ENCODE measurements around the gene TFAP2C.
"Not testable (repeated sequence)": the region's sequence is repeated elsewhere in the genome, so short reads cannot be mapped to it uniquely, and the experiment has no call there.

The TFAP2C gene

DNA sequence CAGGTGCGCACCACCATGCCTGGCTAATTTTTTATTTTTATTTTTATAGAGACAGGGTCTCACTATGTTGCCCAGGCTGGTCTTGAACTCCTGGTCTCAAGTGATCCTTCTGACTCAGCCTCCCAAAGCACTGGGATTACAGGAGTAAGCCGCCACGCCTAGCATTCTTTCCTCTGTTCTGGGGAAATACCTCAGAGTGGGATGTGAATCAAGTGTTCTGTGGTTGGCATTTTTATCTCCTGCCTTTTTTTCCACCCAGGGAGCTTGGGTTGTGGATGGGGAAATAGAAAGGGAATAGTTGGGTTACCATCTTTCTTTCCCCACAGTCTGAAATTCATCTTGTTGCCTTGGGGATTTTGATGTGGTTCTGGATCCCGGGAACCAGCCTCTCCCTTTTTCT lies 24.1 kb downstream of the TFAP2C start:
- DNase-seq (ENCODE audit: low spot score): no peak

DNA sequence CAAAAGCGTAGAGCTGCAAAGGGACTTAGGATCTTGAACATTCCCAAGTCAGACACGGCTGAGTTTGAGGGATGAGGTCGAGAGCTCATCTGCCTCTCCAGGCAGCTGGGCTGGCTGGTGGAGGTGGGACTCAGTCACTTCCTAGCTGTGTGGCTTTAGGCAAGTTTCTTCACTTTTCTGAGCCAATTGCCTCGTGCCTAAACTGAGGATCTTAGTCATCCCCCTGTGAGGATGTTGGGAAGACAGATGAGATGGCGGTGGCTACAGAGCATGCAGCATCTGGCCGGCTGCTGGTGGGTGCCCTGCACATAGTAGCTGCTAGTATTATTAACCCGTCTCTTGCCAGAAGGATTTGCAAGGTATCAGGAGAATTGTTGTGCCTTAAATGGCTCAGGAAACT lies 27.5 kb downstream of the TFAP2C start:
- DNase-seq (ENCODE audit: low spot score): no peak

DNA sequence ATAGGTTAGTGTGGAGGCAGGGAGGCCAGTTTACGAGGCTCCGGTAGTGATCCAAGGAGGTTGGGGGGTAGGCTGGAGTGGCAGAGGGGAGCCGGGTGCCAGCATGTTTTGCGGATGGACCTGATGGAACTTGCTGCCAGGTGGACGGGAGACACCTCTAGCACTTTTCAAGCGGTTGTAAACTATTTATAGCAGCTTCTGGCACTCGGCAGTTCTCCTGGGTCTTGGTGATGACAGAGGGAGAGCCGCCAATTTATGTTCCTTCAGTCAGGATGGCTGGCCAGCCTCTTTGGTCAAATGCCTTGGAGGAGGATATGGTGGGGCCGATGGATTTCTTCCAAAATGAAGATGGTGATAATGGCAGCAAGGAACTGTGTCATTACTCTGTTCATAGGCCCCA lies 28.8 kb downstream of the TFAP2C start:
- no peak for DNase-seq (ENCODE audit: low spot score)

DNA sequence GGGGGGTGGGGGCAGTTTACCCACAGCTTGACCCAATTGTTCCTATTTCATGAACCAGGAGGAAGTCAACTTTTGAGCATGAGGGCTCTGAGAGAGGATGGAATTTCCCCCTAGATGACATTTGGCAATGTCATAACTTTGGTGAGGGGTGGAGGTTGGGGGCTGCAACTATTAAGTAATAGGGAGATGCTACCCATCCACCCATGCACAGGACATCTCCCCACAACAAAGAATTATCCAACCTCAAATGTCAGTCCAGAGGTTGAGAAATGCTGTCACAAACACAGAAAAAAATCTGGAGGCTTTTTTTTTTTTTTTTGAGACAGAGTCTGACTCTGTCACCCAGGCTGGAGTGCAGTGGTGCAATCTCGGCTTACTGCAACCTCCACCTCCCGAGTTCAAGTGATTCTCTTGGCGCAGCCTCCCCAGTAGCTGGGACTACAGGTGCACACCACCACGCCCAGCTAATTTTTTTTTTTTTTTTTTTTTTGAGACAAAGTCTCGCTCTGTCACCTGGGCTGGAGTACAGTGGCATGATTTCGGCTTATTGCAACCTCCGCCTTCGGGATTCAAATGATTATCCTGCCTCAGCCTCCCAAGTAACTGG lies 29.3 kb downstream of the TFAP2C start:
- not testable (repeated sequence) for DNase-seq (ENCODE audit: low spot score)

DNA sequence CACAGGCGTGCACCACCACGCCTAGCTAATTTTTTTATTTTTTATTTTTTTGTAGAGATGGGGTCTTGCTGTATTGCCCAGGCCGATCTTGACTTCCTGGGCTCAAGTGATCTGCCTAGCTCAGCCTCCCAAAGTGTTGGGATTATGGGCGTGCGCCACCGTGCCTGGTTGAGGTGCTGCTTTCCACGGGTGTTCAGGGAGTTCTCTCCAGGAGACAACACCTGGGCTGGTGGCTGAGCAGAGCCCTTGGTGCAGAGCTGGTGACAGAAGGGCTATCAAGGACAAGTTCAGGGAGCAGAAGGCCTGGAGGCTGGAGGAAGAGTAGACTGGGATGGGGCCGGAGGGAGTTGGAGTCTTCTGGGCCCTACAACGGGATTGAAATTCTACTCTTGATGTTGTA lies 34.6 kb downstream of the TFAP2C start:
- DNase-seq (ENCODE audit: low spot score): no peak

DNA sequence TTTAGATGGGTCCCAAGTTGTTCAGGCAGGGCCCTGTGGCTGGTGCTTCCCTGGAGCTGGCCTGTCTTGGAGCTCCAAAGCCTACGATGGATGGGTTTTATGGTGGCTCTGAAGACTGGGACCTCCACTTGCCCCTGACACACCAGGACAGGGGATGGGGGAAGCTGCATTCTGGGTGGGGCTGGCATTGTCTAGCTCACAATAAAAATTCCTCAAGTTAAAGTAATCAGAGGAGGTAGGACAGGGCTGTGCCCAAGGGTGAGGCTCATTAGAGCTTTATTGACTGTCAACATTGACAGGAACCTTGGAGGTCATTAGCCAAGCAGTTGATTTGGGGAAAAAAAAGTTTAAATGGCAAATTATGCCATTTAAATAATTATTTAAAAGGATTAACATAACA lies 35.7 kb downstream of the TFAP2C start:
- DNase-seq (ENCODE audit: low spot score): no peak

DNA sequence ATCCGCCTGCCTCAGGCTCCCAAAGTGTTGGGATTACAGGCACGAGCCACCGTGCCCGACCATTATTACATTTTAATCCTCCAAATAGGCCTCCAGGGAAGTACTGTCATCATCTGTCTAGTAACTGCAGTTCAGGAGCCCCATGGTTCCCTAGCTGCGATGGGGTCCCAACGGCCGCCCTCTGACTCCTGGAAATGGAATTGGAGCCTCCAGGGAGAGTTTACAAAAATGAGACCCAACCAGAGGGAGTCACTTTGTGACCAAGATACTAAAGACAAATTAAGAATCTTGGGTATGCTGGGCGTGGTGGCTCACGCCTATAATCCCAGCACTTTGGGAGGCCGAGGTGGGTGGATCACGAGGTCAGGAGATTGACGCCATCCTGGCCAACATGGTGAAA lies 36.7 kb downstream of the TFAP2C start:
- no peak for DNase-seq (ENCODE audit: low spot score)

DNA sequence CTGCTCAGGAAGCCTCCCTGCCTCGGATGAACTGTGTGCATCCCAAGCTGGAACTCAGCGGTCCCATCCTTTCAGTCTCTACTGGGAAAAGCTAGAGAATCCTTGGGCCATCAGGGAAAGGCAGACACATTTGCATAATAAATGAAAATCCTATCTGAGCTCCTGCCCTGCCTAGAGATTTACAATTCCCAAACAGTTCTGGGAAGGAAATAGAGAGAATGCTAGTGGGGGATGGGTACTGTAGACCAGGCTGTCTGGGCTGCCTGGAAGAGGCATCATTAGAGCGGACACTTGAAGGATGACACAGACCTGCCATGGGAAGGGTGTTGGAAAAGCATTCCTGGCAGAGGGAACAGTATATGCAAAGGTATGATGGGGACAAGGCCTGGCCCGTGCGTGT lies 44.3 kb downstream of the TFAP2C start:
- DNase-seq (ENCODE audit: low spot score): no peak

DNA sequence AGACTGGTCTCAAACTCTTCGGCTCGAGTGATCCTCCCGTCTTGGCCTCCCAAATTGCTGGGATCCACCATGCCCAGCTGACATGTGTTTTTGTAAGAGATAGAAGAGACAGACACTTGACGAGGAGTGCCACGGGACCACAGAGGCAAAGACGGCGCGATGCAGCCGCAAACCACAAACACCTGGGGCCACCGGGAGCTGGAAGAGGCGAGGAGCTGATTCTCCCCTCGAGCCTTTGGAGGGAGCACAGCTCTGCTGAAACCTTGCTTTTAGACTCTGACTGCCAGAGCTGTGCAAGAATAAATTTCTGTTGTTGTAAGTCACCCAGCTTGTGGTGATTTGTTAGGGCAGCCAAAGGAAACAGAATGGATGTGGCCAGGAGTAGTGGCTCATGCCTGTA lies 46.9 kb downstream of the TFAP2C start:
- no peak for DNase-seq (ENCODE audit: low spot score)

DNA sequence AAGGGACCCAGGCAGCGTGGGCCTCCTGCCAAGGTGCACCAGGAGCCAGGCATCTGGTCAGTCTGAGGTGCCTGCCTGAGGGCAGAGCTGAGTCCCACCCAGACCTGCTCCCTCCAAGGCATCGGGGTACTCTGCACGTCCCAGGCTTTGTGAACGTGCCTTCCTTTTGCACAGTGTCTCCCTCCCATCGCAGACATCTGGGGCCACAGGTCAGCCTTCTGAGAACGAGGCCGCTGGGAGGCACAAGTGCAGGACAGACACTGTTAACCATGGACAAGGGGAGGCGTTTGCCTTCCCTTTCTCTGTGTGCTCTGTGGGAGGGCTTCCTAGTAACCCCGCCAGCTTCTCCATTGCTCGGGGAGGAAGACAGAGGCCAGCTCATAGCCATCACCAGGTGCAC lies 47.6 kb downstream of the TFAP2C start:
- DNase-seq (ENCODE audit: low spot score): no peak

DNA sequence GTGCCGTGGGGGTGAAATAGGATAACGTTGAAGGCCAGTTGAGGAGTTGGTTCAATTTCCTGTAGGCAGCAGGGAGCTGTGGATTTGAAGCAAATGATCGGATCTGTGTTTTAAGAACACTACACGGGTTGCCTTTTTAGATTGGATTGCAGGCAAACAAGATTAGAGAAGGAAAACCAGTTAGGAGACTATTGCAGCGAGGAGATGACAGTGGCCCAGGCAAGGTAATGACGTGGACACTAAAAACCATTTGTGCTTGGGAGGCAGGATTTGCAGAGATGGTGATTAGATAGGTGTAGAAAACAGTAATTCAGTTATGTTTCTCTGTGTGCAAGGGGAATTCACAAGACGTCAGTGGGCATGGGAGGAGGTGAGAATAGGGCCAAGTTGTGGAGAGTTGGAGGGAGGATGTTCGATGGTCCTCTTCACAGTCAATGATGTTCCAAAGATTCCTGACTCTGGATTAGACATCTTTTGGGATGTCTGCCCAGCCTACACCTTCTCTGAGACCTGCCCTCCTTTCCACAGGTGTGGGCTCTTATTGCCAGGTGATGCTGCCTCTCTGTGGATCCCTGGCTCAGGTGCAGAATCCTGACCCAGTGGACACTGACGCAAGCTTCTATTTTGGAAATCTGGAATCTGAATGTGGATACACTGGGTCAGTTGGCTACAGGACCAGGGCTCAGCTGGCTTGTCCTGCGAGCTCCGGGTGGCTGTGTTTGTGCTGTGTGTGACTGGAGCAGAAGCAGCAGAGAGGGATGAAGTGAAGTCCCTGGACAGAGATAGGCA lies 54.2 kb downstream of the TFAP2C start:
- no peak for DNase-seq (ENCODE audit: low spot score)

DNA sequence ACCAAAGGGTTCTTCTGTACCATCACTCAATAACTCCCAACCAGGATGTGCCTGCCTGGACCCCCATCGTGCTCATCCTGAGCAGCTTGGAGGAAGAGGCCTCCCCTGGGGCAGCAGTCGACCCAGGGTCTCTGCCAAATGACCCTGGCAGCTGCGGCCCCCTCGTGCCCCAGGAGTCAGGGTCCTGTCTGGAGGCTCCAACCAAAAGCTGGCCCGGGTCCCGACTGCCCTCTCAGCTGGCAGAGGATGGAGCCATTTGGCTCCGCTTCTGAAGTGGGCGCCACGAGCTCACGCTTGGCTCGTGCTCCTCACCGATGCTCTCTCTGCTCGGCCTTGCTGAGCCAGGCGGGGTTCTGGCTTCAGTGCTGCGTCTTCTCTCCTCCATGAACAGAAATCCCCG lies 56.8 kb downstream of the TFAP2C start:
- no peak for DNase-seq (ENCODE audit: low spot score)

DNA sequence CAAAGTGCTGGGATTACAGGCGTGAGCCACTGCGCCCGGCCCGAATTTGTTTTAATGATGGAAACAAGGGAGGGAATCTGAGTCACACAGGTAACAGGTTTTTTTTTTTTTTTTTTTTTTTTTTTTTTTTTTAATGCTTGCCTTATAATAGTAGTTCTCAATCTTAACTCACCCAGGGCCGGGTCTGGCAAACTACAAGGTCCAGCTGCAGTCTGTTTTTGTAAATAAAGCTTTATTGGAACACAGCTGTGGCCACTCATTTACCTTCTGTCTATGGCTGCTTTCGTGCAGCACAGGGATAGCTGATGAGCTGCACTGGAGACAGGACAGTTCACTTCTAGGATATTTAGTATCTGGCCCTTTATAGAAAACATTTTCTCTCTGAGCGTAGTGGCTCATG lies 58.0 kb downstream of the TFAP2C start:
- no peak for DNase-seq (ENCODE audit: low spot score)

DNA sequence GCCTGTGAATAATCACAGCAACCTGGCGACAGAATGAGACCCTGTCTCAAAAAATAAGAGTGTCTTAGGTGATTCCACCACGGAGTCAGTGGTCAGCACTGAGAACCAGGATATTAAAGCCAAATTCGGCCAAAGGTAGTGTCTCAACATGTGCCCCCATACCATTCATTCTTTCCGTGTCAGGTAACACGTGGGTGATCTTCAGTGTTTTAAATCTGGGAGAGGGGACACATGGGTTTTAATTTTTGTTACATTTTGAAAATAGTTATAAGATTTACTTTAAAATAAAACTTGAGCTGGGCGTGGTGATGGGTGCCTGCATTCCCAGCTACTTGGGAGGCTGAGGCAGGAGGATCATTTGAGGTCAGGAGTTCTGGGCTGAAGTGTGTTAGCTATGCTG lies 59.0 kb downstream of the TFAP2C start:
- no peak for DNase-seq (ENCODE audit: low spot score)
